D721Med (cell line): ENCODE data around the gene FDXR.

Experiments used
- DNase-seq: peaks from one replicate; pipeline ENCODE4 v3.0.0; 2011; ENCODE audit warnings: low spot score; ENCODE audit not compliant: insufficient read length
- FAIRE-seq: peaks from 2 replicates; lab custom pipeline; 2011; peaks lifted over from hg19 to GRCh38; lab: Jason Lieb, UNC
- CTCF ChIP-seq: IDR thresholded peaks from 2 replicates; pipeline ENCODE4 v1.5.1; 2012; ENCODE audit warnings: mild to moderate bottlenecking, control low read depth; ENCODE audit not compliant: insufficient read depth; ENCODE audit errors: missing control alignments

FDXR gene

GRCh38 chr17:74863420-74864296, 9.1 kb downstream of the FDXR start:
- no peak for DNase-seq
- TF ChIP-seq CTCF = no peak
- FAIRE-seq = no peak

GRCh38 chr17:74862919-74863318, 9.9 kb downstream of the FDXR start:
- no peak for FAIRE-seq
- DNase-seq = no peak

GRCh38 chr17:74862108-74862901, 10.5 kb downstream of the FDXR start:
- no peak for FAIRE-seq
- peak; percentile 74 for TF ChIP-seq CTCF
- peak; percentile 78 for DNase-seq

More at GRCh38 chr17:74862919-74863318, 9.9 kb downstream of the FDXR start:
- no peak for TF ChIP-seq CTCF

GRCh38 chr17:74861662-74862107, 11.1 kb downstream of the FDXR start:
- no peak for FAIRE-seq
- no peak for TF ChIP-seq CTCF
- DNase-seq = no peak

GRCh38 chr17:74860872-74861661, 11.7 kb downstream of the FDXR start:
- no peak for TF ChIP-seq CTCF
- FAIRE-seq = no peak

GRCh38 chr17:74860229-74860871, 12.4 kb downstream of the FDXR start:
- FAIRE-seq (no peak), DNase-seq (no peak)
- no peak for TF ChIP-seq CTCF

More at GRCh38 chr17:74860872-74861661, 11.7 kb downstream of the FDXR start:
- DNase-seq = no peak
